GM19395 (cell line): Measurements from ENCODE around the gene ATG3.
"Not testable (repeated sequence)": the region's sequence is repeated elsewhere in the genome, so short reads cannot be mapped to it uniquely, and the experiment has no call there.

Source experiments
- ATAC-seq: cut with Tn5 transposase; IDR thresholded peaks from one replicate; pipeline ENCODE4 v1.9.1; 2021; ENCODE audit warnings: mild to moderate bottlenecking, moderate library complexity; ENCODE audit not compliant: unreplicated experiment

The ATG3 gene

GRCh38 chr3:112564247-112564939 is 2.6 kb upstream of the ATG3 start:
- not testable (repeated sequence) for ATAC-seq

DNA sequence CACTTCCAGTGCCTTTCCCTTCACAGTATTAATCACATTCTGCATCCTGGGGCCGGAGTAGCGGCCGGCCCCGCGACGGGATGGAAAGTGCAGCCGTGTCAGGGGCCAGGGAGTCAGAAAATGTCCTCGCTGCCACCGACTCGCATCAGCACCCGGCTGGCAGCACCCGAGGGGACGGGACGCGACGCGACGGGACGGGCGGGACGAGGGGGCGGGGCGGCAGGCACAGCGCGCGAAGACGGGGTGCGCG is 353 bp downstream of the ATG3 start:
- ATAC-seq, result peak; percentile 52

GRCh38 chr3:112560721-112561483 is 860 bp downstream of the ATG3 start:
- ATAC-seq, result peak; percentile 24

DNA sequence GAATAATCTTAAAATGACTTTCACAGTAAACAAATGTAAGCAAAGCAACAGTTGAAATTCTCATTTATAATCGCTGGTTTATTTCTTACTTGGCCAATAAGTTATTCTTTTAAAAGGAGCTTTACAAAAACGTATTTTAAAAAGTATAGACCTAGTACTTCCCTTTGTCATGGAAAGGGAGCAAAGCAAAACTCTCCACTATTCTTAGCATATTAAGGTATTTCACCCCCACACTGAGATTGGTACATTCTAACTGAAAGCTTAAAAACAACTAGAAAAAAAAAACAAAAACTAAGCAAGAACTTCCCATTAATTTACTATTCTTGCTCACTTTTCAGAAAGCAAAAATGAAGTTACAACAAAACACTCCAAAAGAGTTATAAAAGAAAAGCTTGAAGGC is 1.5 kb downstream of the ATG3 start:
- ATAC-seq, result no peak

DNA sequence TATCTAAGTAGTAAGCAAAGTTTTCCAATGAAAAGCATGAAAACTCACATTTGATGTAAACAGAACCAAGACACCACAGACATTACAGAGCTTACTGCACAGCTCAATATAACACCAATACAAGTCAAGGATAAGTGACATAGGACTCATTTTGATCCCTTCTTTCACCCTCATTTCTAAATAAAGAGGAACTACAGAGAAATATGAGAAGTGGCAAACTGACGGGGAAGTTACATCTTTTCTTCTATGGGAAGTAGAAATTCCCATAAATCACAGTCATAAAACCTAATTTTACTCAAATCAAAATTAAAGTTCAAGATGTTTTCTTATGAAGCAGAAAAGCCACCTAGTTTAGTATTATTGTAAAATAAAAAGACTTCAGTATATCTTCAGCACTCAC is 3.8 kb downstream of the ATG3 start:
- no peak for ATAC-seq

GRCh38 chr3:112555535-112556170 is 6.1 kb downstream of the ATG3 start:
- no peak for ATAC-seq

GRCh38 chr3:112550859-112551258 is 10.9 kb downstream of the ATG3 start:
- no peak for ATAC-seq

DNA sequence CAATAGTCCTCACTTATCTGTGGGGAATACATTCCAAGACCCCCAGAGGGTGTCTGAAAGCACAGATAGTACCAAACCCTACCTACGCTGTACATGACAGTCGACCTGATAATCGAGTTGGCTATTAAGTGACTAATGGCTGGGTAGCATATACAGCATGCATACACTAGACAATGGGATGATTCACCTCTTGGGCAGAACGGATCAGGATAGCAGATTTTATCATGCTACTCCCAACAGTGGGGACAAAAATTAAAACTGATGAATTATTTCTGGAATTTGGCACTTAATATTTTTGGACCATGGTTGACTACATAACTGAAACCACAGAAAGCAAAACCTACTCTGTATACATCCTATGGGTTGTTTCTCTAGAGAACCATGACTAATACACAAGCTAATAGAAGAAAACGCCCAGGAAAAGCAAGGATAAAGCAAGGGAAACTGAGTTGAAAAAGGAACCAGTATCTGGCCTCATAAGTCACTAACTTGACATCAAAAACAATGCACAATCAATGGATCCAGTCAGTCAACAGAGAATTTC is 15.5 kb downstream of the ATG3 start:
- ATAC-seq, result no peak

- ATAC-seq, result peak; percentile 98
Observed at GRCh38 chr3:112539825-112540650, 21.7 kb downstream of the ATG3 start.

DNA sequence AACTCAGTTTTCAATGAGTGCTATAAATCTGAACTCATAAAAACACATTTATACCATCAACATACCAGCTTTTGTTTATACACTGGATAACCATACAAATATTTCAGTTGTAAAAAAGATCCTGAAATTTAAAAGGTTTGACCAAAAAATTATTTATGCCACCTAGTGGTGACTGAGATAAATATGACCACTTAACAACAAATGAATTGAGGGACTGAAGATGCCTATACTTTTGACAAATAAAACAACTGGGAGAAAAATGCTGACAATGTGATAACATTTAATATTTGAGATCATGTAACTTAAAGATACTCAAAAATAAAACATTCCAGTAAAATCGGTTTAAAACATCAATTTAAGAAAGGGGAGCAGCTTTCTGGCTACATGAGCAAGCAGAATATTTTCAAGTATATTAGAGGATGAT is 30.4 kb downstream of the ATG3 start:
- no peak for ATAC-seq

DNA sequence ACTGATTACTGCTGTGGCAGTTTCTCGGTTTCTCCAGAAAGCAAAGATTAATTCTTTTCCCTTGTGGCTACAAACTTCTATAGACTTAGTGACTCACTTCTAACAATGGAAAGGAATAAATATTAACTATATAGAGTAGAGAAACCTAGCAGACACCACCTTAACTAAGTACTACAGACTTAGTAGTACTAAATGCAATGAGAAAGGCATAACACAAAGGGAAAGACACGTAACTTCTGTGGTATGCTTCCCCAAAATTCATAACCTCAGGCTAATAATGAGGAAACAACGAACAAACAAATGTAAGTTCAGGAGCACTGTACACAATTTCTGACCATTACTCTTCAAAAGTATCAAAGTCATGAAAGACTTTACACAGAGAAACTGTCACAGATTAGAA is 31.2 kb downstream of the ATG3 start:
- ATAC-seq, result no peak

DNA sequence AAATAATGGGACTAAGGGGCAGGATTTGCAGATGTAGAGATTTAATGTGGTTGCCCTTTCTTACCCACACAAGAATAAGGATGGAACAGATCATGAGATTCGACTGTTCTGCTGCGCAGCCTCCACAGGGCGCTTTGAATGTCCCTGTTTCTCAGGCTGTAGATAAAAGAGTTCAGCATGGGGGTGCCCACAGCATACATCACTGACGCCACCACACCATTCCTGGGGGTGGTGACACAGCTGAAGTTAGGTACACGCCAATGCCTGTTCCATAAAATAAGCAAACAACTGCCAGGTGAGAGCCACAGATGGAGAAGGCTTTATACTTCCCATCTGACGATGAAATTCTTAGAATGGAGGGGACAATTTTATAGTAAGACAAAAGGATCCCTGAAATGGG is 37.6 kb downstream of the ATG3 start:
- ATAC-seq, result not testable (repeated sequence)

DNA sequence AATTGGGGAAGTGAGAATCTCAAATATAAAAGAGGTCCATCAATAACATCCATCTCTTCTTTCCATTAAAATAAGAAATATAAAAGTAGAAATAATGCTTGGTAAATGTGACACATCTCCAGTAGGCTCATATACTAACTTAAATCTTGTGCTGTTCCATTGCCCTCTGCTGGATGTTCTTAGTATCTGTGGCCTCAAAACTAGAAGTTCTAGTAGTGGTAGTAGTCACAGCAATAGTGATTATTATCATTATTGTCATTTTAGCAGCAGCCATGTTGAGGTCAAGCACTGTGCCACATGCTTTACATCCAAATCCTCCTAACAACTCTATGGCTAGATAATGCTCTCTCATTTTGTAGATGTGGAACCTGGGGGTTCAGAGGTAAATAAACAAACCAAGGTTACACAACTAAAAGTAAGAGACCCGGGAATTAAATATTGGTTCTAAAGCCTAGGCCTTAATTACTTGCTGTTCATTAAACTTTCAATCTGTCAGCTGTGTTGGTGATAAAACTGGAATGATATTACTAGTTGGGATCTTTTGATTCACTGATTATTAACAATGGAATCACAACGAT is 42.2 kb downstream of the ATG3 start:
- ATAC-seq, result no peak

- not testable (repeated sequence) for ATAC-seq
Observed at GRCh38 chr3:112518970-112519369, 42.8 kb downstream of the ATG3 start.

GRCh38 chr3:112514527-112515128 is 47.1 kb downstream of the ATG3 start:
- ATAC-seq, result peak; percentile 100

DNA sequence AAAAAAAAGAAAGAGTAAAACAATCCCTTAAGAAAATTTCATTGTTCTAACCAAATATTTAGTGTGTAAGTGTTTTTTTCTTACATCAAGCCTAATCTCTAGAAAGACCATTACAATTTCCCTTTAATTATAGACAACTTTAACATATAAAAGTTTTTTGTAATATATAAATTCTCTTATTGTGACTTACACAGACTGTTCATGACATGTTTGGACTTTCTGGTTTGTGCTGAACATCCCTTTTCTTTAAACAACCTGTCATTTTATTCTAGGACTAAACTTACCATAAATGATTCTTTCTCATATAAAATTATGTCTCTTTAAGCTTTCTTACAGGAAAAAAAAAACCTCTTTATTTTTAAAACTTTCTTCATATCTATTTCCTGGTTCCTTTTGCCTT is 49.4 kb downstream of the ATG3 start:
- ATAC-seq, result no peak

DNA sequence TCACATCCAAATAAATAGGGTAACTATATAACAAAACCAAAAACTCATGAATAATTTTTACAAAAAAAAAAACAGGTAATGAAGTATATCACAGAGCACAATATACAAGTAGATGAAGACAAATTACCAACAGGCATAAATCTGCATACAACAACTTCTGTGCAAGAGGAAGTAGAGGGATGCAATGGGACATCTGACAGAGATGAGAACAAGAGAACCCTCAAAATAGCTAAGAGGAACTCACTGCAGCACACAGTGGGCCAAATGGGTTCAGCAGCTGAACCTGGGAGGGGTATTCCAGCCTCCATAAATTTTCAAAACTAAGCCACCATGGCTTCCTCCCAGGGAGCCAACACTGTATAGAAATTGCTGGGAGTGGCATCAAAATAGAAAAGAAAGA is 52.9 kb downstream of the ATG3 start:
- no peak for ATAC-seq

DNA sequence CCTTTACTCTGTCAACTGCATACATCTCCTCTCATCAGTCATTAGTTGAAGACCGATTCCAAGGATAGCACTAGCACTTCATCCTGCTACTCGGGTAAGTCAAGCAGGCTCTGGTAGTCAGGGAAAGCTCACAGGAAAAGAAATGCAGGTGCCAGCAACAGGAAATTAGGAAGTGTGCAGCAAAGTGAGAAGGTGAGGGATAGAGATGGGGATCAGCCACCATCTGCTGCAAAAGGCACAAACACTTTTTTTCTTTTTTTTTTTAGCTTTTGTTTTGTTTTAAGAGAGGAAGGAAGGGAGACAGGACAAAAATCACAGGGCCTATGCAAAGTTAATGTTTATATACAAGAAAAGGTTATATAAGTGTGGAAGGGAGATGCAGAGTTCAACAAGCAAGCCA is 53.5 kb downstream of the ATG3 start:
- no peak for ATAC-seq

DNA sequence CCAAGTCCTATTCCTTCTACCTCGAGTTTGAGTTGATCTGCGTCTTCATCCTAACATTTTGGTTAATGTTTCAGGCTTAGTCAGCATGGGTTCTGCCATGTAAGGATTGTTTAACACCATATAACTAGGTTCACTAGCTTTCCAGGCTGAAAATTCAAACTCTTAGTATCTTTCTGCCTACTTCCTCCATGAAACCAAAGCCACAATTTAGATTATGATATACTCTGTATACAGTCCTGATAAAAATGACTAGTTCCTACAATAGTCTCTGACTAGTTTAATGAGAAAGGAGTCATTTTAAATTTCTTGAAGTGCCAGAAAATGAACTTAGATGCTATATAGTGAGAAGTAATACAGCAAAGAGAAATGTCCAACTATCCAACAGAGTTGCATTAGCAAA is 55.9 kb downstream of the ATG3 start:
- ATAC-seq, result peak; percentile 52

- no peak for ATAC-seq
Observed at GRCh38 chr3:112504123-112504522, 57.6 kb downstream of the ATG3 start.
